ENCODE data around the gene PDCD6IP.

DNA sequence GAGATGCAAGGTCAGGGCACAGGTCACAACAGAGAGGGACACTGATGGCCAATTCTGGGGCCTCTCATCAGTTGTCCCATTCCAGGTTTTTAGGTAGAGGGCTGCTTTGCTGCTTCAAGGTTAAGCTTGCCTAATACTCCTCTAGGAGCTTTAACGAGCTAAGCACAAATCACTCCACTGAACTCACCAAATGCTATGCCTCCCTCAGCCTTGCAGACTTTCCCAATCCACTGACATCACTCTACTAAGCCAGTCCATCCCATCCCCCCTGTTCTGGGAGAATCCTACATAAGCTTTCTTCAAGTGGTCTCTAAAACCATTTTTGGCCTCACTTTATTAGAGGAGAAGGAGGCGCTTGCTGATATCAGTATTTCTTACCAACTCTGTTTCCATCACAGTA lies 24.8 kb upstream of the PDCD6IP start:
- TF ChIP-seq TAF1 (IDR thresholded peaks at IDR 0.05; ENCODE audit: borderline replicate concordance, low read depth, low read length): no peak
- no peak for TF ChIP-seq POLR2A (IDR thresholded peaks at IDR 0.05; ENCODE audit: low read depth, low read length)

Measured in GM12892 (cell line).